NCI-H345 (cell line): ENCODE results near the gene SUPT5H.
A peak's percentile ranks its signal among the peaks of the same experiment; 100 is the strongest.
"Not testable (repeated sequence)": the region's sequence is repeated elsewhere in the genome, so short reads cannot be mapped to it uniquely, and the experiment has no call there.

ENCODE experiments used
- DNase-seq: peaks from one replicate; lab custom pipeline; 2025; lab: John Stamatoyannopoulos, UW

SUPT5H gene

GRCh38 chr19:39425744-39426143 lies 19.6 kb upstream of the SUPT5H start:
- DNase-seq: no peak

GRCh38 chr19:39426170-39426569 lies 19.2 kb upstream of the SUPT5H start:
- DNase-seq: no peak

- DNase-seq: no peak
Measured at GRCh38 chr19:39427707-39428106, 17.7 kb upstream of the SUPT5H start.

DNA sequence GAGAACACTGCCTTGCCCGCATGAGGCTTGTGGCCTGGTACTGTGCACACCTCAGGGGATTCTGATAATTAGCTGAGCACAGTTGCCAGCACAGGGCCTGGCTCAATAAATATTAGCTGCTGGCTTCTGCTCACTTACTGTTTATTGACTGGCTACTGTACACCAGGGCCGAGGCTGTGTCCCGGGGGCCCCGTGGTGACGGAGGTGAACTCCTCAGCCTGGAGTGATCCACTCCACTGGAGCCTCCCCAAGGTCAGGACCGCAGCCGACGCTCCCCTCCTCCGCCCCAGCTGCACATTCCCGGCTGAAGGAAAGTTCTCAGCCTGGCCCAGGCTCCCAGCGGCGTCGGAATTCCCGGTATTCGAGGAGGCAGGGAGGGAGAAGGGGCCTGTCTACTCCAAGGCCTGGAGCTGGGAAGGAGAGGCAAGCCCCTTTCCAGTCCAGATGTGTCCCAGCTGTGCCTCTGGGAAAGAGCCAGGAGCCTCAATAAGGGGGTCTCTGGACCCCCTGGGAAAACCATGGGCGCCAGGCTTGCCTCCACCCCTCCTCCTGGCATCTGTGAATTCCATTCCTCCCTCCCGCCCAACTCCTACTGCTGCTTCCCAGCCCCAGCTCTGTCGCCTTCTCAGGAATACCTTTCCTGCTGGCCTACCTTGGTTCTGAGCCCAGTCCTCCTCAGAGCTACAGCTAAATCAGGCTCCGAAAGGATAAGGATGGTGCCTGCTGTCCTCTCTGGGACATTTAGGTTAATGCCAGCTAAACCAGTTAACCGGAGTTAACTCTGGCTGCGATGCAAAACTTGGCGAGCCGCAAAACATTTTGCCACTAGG lies 16.9 kb upstream of the SUPT5H start:
- DNase-seq: no peak

- no peak for DNase-seq
Measured at GRCh38 chr19:39430675-39431593, 14.4 kb upstream of the SUPT5H start.

DNA sequence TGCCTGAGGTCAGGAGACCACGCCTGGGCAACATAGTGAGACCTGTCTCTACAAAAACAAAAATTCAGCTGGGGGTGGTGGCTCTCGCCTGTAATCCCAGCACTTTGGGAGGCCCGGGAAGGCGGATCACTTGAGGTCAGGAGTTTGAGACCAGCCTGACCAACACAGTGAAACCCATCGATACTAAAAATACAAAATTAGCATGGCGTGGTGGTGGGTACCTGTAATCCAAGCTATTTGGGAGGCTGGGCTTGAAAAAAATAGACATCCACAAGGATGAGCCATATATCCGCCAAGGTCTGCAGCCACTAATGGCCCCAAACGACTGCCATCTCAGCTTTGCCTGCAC lies 12.7 kb upstream of the SUPT5H start:
- DNase-seq: no peak

DNA sequence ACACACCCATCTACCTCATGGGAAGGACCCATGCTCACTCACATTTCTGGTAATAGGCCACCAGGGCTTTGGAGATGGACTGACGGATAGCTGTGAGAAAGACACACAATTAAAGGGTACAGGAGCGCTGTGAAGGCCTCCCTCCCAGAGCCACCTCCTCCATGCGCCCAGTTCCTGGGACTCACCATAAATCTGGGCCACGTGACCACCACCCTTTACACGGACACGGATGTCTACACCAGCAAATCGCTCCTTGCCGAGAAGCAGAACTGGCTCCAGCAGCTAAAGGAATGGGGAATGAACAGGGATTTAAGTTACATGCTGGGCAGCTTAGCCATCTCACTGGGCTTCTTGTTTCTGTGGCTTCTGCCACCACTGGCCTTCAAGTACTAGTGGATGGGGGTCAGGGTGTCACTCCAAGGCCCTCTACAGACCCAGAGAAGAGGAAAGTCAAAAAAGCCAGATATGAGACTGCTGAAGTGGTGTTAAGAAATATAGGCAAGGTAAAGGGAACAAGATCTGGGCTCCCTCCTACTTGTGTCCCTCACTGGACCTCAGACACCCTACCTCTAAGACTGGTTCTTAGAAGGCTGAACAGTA lies 11.8 kb upstream of the SUPT5H start:
- DNase-seq: no peak

GRCh38 chr19:39434123-39435076 lies 11.0 kb upstream of the SUPT5H start:
- DNase-seq: no peak

DNA sequence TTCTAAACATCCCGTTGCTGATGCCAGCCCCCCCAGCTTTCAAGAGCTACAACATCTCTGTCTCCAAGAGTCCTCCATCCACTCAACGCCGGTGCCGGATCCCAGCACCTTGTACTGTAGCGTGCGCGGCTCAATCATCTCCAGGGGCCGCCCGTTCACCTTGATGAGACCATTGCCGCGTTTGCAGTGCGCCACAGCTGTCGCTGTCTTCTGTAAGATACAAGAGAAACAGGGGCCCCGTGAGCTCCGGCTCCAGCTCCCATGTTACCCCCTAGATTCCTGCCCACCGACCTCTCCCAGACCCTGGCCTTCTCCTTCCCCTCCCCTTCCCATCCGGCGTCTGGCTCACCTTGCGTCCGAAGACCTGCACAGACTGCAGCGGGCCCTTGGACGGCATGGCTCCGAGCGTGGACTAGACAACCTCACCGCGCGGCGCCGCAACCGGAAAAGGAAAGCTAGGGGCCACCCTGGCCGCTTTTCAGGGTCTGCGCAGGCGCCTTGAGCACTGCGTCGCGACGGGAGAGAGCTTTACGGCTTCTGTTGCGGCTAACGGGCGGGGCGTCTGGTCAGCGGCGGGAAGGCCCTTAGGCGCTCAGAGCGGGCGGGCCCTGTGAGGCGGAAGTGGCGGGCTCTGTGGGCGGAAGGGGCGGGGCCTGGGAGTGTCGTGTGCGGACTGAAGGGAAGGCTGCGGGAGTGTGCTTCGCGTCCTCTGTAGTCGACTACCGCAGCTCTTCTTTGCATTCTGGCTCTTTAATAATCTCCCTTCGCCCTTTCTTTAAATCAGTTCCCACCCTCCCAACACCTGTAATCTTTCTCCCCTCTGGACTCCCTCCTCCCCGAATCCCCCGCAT lies 9.7 kb upstream of the SUPT5H start, which contains the start of gene RPS16:
Gene RPS16, minus strand, starts transcription at position 451 of the 851 bp plus-strand sequence. Its CDS starts 54 bp downstream, at position 397.
- DNase-seq: peak; percentile 100

- DNase-seq: no peak
Measured at GRCh38 chr19:39436350-39436716, 9.0 kb upstream of the SUPT5H start.

DNA sequence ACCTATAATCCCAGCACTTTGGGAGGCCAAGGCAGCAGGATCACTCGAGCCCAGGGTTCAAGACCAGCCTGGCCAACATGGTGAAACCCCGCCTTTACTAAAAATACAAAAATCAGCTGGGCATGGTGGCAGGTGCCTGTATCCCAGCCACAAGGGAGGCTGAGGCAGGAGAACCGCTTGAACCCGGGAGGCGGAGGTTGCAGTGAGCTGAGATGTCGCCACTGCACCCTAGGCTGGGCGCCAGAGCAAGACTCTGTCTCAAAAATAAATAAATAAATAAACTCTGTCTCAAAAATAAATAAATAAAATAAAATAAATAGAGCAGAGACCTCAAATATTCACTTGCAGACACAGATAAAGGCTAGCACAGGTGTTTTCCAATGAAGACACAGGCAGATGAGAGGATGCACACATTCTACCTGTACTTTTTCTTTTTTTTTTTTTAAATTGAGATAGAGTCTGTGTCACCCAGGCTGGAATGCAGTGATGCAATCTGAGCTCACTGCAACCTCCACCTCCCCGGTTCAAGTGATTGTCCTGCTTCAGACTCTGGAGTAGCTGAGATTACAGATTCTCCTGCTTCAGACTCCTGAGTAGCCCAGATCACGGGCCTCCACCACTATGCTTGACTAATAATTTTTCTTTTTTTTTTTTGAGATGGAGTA lies 7.0 kb upstream of the SUPT5H start:
- DNase-seq: no peak

GRCh38 chr19:39444598-39445195 lies 685 bp upstream of the SUPT5H start:
- no peak for DNase-seq

GRCh38 chr19:39446365-39447084 lies 1.1 kb downstream of the SUPT5H start:
- DNase-seq: no peak

DNA sequence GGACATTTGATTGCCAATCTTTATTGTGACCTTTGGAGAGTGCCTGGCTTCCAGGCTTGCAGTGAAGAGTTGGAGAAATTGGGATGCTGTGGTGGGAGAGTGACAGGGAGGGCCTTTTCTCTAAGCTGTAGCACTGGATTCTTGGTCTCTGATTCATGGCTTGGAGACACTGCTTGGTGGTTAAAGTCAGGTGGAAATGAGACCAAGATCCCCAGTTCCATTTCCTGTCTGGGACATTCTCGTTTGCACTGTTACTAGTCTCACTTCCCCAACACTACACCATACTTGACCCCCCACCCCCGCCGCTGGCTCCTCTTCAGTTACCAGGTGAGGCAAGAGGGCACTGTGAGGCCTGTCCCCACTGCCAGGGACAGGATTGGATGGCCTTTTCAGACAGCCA lies 2.9 kb downstream of the SUPT5H start:
- no peak for DNase-seq

DNA sequence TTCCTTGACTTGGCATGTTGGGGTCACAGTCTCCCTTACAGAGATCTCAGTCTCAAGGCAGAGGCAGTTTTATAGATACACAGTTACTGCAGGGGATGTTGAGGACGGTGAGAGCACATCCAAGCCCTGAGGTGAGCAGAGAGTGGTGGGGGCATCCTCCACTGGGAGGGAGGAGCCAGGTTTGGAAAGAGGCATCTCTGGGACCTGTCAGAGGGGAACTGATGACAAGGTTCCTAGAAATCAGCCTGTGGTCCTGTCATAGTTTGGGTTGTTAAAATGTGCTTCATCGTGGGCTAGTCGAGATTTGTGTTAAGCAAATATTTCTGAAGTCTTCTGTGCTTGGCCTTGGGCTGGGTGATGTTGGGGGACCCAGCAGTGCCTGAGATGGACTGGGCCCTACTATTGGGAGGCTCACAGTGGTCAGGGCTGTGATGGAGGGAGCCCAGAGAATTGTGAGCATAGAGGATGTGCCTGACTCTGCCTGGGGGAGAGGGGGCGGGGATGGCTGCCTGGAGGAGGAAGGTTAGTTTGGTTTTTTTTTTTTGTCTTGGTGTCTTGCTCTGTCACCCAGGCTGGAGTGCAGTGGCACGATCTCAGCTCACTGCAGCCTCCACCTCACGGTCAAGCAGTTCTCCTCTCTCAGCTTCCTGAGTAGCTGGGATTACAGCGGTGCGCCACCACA lies 3.9 kb downstream of the SUPT5H start:
- no peak for DNase-seq

- DNase-seq: not testable (repeated sequence)
Measured at GRCh38 chr19:39451257-39451656, 5.9 kb downstream of the SUPT5H start.

DNA sequence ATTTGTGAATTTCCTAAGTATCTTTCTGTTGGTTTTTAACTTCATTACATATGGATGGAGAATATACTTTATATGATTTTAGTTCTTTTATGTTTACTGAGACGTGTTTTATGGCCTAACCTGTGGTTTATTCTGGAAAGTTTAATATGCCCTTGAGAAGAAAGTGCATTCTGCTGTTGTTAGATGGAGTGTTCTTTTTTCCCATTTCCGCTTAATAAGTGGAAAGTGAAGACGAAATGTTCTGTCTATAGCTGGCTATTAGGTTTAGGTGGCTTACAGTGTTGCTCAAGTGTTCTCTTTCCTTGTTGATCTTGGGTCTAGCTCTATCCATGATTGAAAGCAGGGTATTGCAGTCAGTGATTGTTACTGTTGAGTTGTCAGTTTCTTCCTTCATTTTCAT lies 18.0 kb downstream of the SUPT5H start:
- no peak for DNase-seq
